Body of pancreas (tissue), 4 donors: ENCODE data around the gene CDX4.

Experiments used
- CTCF ChIP-seq, 7 experiments: fragments of 450-650 bp in 4 of 7; fragments of 200-600 bp in 3 of 7; sonication (generic) in 3 of 7; IDR thresholded peaks; one replicate each; pipeline ENCODE4 v1.5.1; 2016 to 2019; ENCODE audit warnings: antibody characterized with exemption in 7 of 7
- POLR2A ChIP-seq, 3 donors: fragments of 450-650 bp; IDR thresholded peaks; one replicate each; pipeline ENCODE4 v1.6.1; 2016; ENCODE audit warnings: antibody characterized with exemption in 3 of 3, mild to moderate bottlenecking in 2 of 3

- TF ChIP-seq CTCF (IDR thresholded peaks at IDR 0.05): no peak
- no peak for TF ChIP-seq POLR2A (IDR thresholded peaks at IDR 0.05)
These were observed 34.7 kb downstream of the CDX4 start for GRCh38 chrX:73481521-73481920.
